Epithelial cell of prostate (primary cell): ENCODE results near the gene MIB2.
"Not testable (repeated sequence)": the region's sequence is repeated elsewhere in the genome, so short reads cannot be mapped to it uniquely, and the experiment has no call there.

Experiments
- DNase-seq: peaks from one replicate; pipeline ENCODE4 v3.0.0-alpha.2; 2011; ENCODE audit warnings: low read depth, low spot score
- H3K27ac ChIP-seq: fragments of 450-650 bp; 2 replicates; pipeline ENCODE4 v1.5.1; 2017; ENCODE audit warnings: mild to moderate bottlenecking

MIB2 gene

GRCh38 chr1:1640081-1640480 is 24.8 kb downstream of the MIB2 start:
- not testable (repeated sequence) for DNase-seq

GRCh38 chr1:1640711-1641461 is 25.6 kb downstream of the MIB2 start:
- not testable (repeated sequence) for H3K27ac ChIP-seq, DNase-seq

More at GRCh38 chr1:1640081-1640480, 24.8 kb downstream of the MIB2 start:
- H3K27ac ChIP-seq, result not testable (repeated sequence)

GRCh38 chr1:1646326-1646725 is 31.0 kb downstream of the MIB2 start:
- not testable (repeated sequence) for H3K27ac ChIP-seq, DNase-seq

GRCh38 chr1:1647567-1648241 is 32.4 kb downstream of the MIB2 start:
- DNase-seq, H3K27ac ChIP-seq: not testable (repeated sequence)

GRCh38 chr1:1648265-1648664 is 33.0 kb downstream of the MIB2 start:
- H3K27ac ChIP-seq, DNase-seq: not testable (repeated sequence)

- peak; percentile 73 for DNase-seq
- peak within 1 kb of the TSS; percentile 81 for H3K27ac ChIP-seq
Observed at GRCh38 chr1:1658583-1659549, 43.6 kb downstream of the MIB2 start, which contains the start of gene CDK11B. CDK11B (minus strand) TSS chr1:1659004; CDS start chr1:1657485, 1,519 bp downstream.

- DNase-seq, H3K27ac ChIP-seq: not testable (repeated sequence)
Observed at GRCh38 chr1:1662392-1662791, 47.1 kb downstream of the MIB2 start.

GRCh38 chr1:1662830-1663560 is 47.7 kb downstream of the MIB2 start:
- DNase-seq, H3K27ac ChIP-seq: not testable (repeated sequence)

GRCh38 chr1:1664318-1664717 is 49.0 kb downstream of the MIB2 start:
- H3K27ac ChIP-seq, DNase-seq: not testable (repeated sequence)

- no peak for DNase-seq
- H3K27ac ChIP-seq, result no peak overlapping the region
Observed at GRCh38 chr1:1664941-1665814, 49.9 kb downstream of the MIB2 start.

GRCh38 chr1:1665815-1666251 is 50.5 kb downstream of the MIB2 start:
- H3K27ac ChIP-seq, result no peak overlapping the region
- DNase-seq, result no peak

GRCh38 chr1:1666526-1666925 is 51.2 kb downstream of the MIB2 start:
- no peak overlapping the region for H3K27ac ChIP-seq
- DNase-seq, result no peak

- no peak for DNase-seq
- H3K27ac ChIP-seq, result no peak overlapping the region
Observed at GRCh38 chr1:1669468-1670440, 54.5 kb downstream of the MIB2 start.

- H3K27ac ChIP-seq, result no peak overlapping the region
Observed at GRCh38 chr1:1670866-1671265, 55.6 kb downstream of the MIB2 start.

GRCh38 chr1:1671365-1672119 is 56.2 kb downstream of the MIB2 start:
- H3K27ac ChIP-seq, result no peak overlapping the region
- no peak for DNase-seq

More at GRCh38 chr1:1670866-1671265, 55.6 kb downstream of the MIB2 start:
- no peak for DNase-seq

GRCh38 chr1:1672181-1672965 is 57.1 kb downstream of the MIB2 start:
- no peak overlapping the region for H3K27ac ChIP-seq
- no peak for DNase-seq
